HG02763 (cell line): Measurements from ENCODE around the gene ASCL5.
A peak's percentile ranks its signal among the peaks of the same experiment; 100 is the strongest.

ENCODE experiments used
- ATAC-seq: cut with Tn5 transposase; IDR thresholded peaks from one replicate; pipeline ENCODE4 v1.9.1; 2021; ENCODE audit warnings: mild to moderate bottlenecking, moderate library complexity; ENCODE audit not compliant: unreplicated experiment

ASCL5 gene

GRCh38 chr1:201137024-201137392 is 10.0 kb upstream of the ASCL5 start:
- no peak for ATAC-seq

- ATAC-seq, result no peak
Measured at GRCh38 chr1:201136355-201137023, 9.5 kb upstream of the ASCL5 start.

- ATAC-seq, result no peak
Measured at GRCh38 chr1:201134405-201134804, 7.4 kb upstream of the ASCL5 start.

GRCh38 chr1:201131398-201131797 is 4.4 kb upstream of the ASCL5 start:
- no peak for ATAC-seq

GRCh38 chr1:201128962-201129361 is 2.0 kb upstream of the ASCL5 start:
- no peak for ATAC-seq

- no peak for ATAC-seq
Measured at GRCh38 chr1:201128476-201128875, 1.5 kb upstream of the ASCL5 start.

- ATAC-seq, result no peak
Measured at GRCh38 chr1:201127755-201128455, 921 bp upstream of the ASCL5 start.

- ATAC-seq, result no peak
Measured at GRCh38 chr1:201126463-201126831, 537 bp downstream of the ASCL5 start.

GRCh38 chr1:201125800-201126199 is 1.2 kb downstream of the ASCL5 start:
- no peak for ATAC-seq

GRCh38 chr1:201125019-201125418 is 2.0 kb downstream of the ASCL5 start:
- ATAC-seq, result no peak

- ATAC-seq, result no peak
Measured at GRCh38 chr1:201123866-201124265, 3.1 kb downstream of the ASCL5 start.

GRCh38 chr1:201122321-201122957 is 4.5 kb downstream of the ASCL5 start:
- no peak for ATAC-seq

GRCh38 chr1:201119206-201120197 is 7.5 kb downstream of the ASCL5 start:
- ATAC-seq, result no peak

GRCh38 chr1:201116091-201116490 is 10.9 kb downstream of the ASCL5 start:
- no peak for ATAC-seq

- ATAC-seq, result no peak
Measured at GRCh38 chr1:201115390-201115937, 11.5 kb downstream of the ASCL5 start.

GRCh38 chr1:201114245-201115131 is 12.5 kb downstream of the ASCL5 start:
- peak; percentile 78 for ATAC-seq

GRCh38 chr1:201113451-201114244 is 13.3 kb downstream of the ASCL5 start:
- ATAC-seq, result peak; percentile 19

GRCh38 chr1:201112926-201113325 is 14.1 kb downstream of the ASCL5 start:
- ATAC-seq, result no peak

GRCh38 chr1:201112173-201112731 is 14.7 kb downstream of the ASCL5 start, which contains the start of gene CACNA1S:
CACNA1S (minus strand) TSS chr1:201112426; CDS start chr1:201112339, 87 bp downstream.
- no peak for ATAC-seq
